GM12801 (cell line): Measurements from ENCODE around the gene XKR8.

Experiments
- CTCF ChIP-seq: IDR thresholded peaks from one replicate; pipeline ENCODE4 v1.5.1; 2011; ENCODE audit warnings: control low read depth; ENCODE audit not compliant: insufficient read length; ENCODE audit errors: extremely low read depth

The XKR8 gene

GRCh38 chr1:27941671-27942540, 17.9 kb upstream of the XKR8 start:
- TF ChIP-seq CTCF, result no peak

GRCh38 chr1:27945020-27945419, 14.8 kb upstream of the XKR8 start:
- no peak for TF ChIP-seq CTCF

GRCh38 chr1:27949027-27949426, 10.7 kb upstream of the XKR8 start:
- no peak for TF ChIP-seq CTCF

GRCh38 chr1:27951396-27951795, 8.4 kb upstream of the XKR8 start:
- TF ChIP-seq CTCF, result no peak

- TF ChIP-seq CTCF, result no peak
These were observed 7.6 kb upstream of the XKR8 start for GRCh38 chr1:27952147-27952546.

GRCh38 chr1:27954186-27954585, 5.6 kb upstream of the XKR8 start:
- no peak for TF ChIP-seq CTCF

- no peak for TF ChIP-seq CTCF
These were observed 4.7 kb upstream of the XKR8 start for GRCh38 chr1:27955076-27955475.
